HK-2 (cell line): ENCODE data around the gene OLIG1.
A peak's percentile ranks its signal among the peaks of the same experiment; 100 is the strongest.

ENCODE experiments used
- DNase-seq: peaks from one replicate; pipeline ENCODE4 v3.0.0-alpha.2; 2018; ENCODE audit not compliant: unreplicated experiment

Gene OLIG1

GRCh38 chr21:33063907-33064622, 5.9 kb upstream of the OLIG1 start:
- DNase-seq: no peak

GRCh38 chr21:33064623-33065390, 5.1 kb upstream of the OLIG1 start:
- DNase-seq: no peak

GRCh38 chr21:33067043-33067442, 2.9 kb upstream of the OLIG1 start:
- DNase-seq: no peak

- no peak for DNase-seq
Measured at GRCh38 chr21:33067457-33067856, 2.5 kb upstream of the OLIG1 start.

- DNase-seq: no peak
Measured at GRCh38 chr21:33069243-33069642, 698 bp upstream of the OLIG1 start.

GRCh38 chr21:33069645-33069993, 322 bp upstream of the OLIG1 start:
- DNase-seq: no peak

GRCh38 chr21:33070744-33070997, 730 bp downstream of the OLIG1 start:
- DNase-seq: no peak

- no peak for DNase-seq
Measured at GRCh38 chr21:33070998-33071769, 1.2 kb downstream of the OLIG1 start.

- DNase-seq: no peak
Measured at GRCh38 chr21:33071770-33072306, 1.9 kb downstream of the OLIG1 start.

- DNase-seq: no peak
Measured at GRCh38 chr21:33073636-33074035, 3.7 kb downstream of the OLIG1 start.

- DNase-seq: no peak
Measured at GRCh38 chr21:33075128-33075527, 5.2 kb downstream of the OLIG1 start.

- DNase-seq: no peak
Measured at GRCh38 chr21:33075596-33076195, 5.8 kb downstream of the OLIG1 start.

GRCh38 chr21:33076600-33077329, 6.8 kb downstream of the OLIG1 start:
- no peak for DNase-seq

- DNase-seq: peak; percentile 67
Measured at GRCh38 chr21:33078907-33079582, 9.1 kb downstream of the OLIG1 start.

- no peak for DNase-seq
Measured at GRCh38 chr21:33080376-33080775, 10.4 kb downstream of the OLIG1 start.

GRCh38 chr21:33080776-33081175, 10.8 kb downstream of the OLIG1 start:
- DNase-seq: no peak

GRCh38 chr21:33088384-33088783, 18.4 kb downstream of the OLIG1 start:
- DNase-seq: no peak

- DNase-seq: no peak
Measured at GRCh38 chr21:33089395-33090119, 19.6 kb downstream of the OLIG1 start.

- DNase-seq: no peak
Measured at GRCh38 chr21:33096426-33096825, 26.5 kb downstream of the OLIG1 start.

- no peak for DNase-seq
Measured at GRCh38 chr21:33099131-33099530, 29.2 kb downstream of the OLIG1 start.
